ENCODE results near the gene ZIC4. TPM values are rescaled to one million over a fixed set of nuclear protein-coding genes. Genes with fewer than 3 reads are reported as not detected.

ZIC4 gene
- total RNA-seq, 2 experiments from 2014 or later = not detected

GRCh38 chr3:147397155-147397874 is 9.0 kb downstream of the ZIC4 start:
- H3K4me1 Mint-ChIP-seq = peaks cover 2% of the 10 kb centered on the region
- H3K4me3 Mint-ChIP-seq = peak overlapping the region; percentile 13
- CTCF ChIA-PET = interaction anchor here (0.5 kb wide), 1 partner anchor 718 kb away, joined by 3 read pairs; no protein-coding TSS in a partner anchor
- H3K9me3 Mint-ChIP-seq = no peaks in the 10 kb centered on the region
- no peak overlapping the region for H3K27ac Mint-ChIP-seq
- peaks cover 57% of the 10 kb centered on the region for H3K27me3 Mint-ChIP-seq
- DNase-seq = no peak
- peaks cover 3% of the 10 kb centered on the region for H3K36me3 Mint-ChIP-seq (ENCODE audit: low read depth)
- POLR2A ChIA-PET = no interaction called here

GRCh38 chr3:147396712-147397046 is 9.7 kb downstream of the ZIC4 start:
- DNase-seq = no peak
- ChIA-PET POLR2A (no interaction called here), CTCF (interaction anchor here (0.5 kb wide), 1 partner anchor 719 kb away, joined by 3 read pairs; no protein-coding TSS in a partner anchor)
- peaks cover 2% of the 10 kb centered on the region for H3K4me1 Mint-ChIP-seq
- peaks cover 58% of the 10 kb centered on the region for H3K27me3 Mint-ChIP-seq
- H3K27ac Mint-ChIP-seq = no peak overlapping the region
- no peaks in the 10 kb centered on the region for H3K9me3 Mint-ChIP-seq
- H3K4me3 Mint-ChIP-seq = no peak overlapping the region
- H3K36me3 Mint-ChIP-seq (ENCODE audit: low read depth) = peaks cover 3% of the 10 kb centered on the region

- Mint-ChIP-seq H3K36me3 (ENCODE audit: low read depth) (peaks cover 3% of the 10 kb centered on the region), H3K27me3 (peaks cover 63% of the 10 kb centered on the region), H3K9me3 (no peaks in the 10 kb centered on the region), H3K4me1 (peaks cover 2% of the 10 kb centered on the region), H3K4me3 (no peak overlapping the region), H3K27ac (no peak overlapping the region)
- ChIA-PET POLR2A (no interaction called here), CTCF (no interaction called here)
- no peak for DNase-seq
Observed at GRCh38 chr3:147395899-147396711, 10.2 kb downstream of the ZIC4 start.

- CTCF ChIA-PET = interaction anchor here (0.9 to 1.8 kb wide), 2 partner anchors 10 to 17 kb away, joined by 3 to 5 read pairs; no protein-coding TSS in a partner anchor
- Mint-ChIP-seq H3K4me1 (peaks cover 2% of the 10 kb centered on the region), H3K27ac (no peak overlapping the region), H3K27me3 (peaks cover 69% of the 10 kb centered on the region), H3K9me3 (no peaks in the 10 kb centered on the region), H3K4me3 (no peak overlapping the region), H3K36me3 (ENCODE audit: low read depth) (peaks cover 3% of the 10 kb centered on the region)
- POLR2A ChIA-PET = no interaction called here
- DNase-seq = no peak
Observed at GRCh38 chr3:147394884-147395225, 11.5 kb downstream of the ZIC4 start.

GRCh38 chr3:147393943-147394883 is 12.1 kb downstream of the ZIC4 start:
- DNase-seq = no peak
- H3K27me3 Mint-ChIP-seq = peaks cover 76% of the 10 kb centered on the region
- POLR2A ChIA-PET = no interaction called here
- no peaks in the 10 kb centered on the region for H3K9me3 Mint-ChIP-seq
- CTCF ChIA-PET = interaction anchor here (0.7 to 1.8 kb wide), 3 partner anchors 11 to 26 kb away, joined by 3 to 5 read pairs (median 3); no protein-coding TSS in a partner anchor
- peak overlapping the region; percentile 30 for H3K4me3 Mint-ChIP-seq
- no peak overlapping the region for H3K27ac Mint-ChIP-seq
- peaks cover 3% of the 10 kb centered on the region for H3K36me3 Mint-ChIP-seq (ENCODE audit: low read depth)
- H3K4me1 Mint-ChIP-seq = peaks cover 2% of the 10 kb centered on the region

- Mint-ChIP-seq H3K27me3 (peaks cover 79% of the 10 kb centered on the region), H3K9me3 (peaks cover 2% of the 10 kb centered on the region), H3K4me1 (peaks cover 2% of the 10 kb centered on the region), H3K36me3 (ENCODE audit: low read depth) (peaks cover 3% of the 10 kb centered on the region), H3K4me3 (no peak overlapping the region), H3K27ac (no peak overlapping the region)
- DNase-seq = no peak
- ChIA-PET POLR2A (no interaction called here), CTCF (interaction anchor here (0.7 to 1.8 kb wide), 3 partner anchors 11 to 27 kb away, joined by 3 to 5 read pairs (median 3); partner anchors contain the start of gene ZIC4)
Observed at GRCh38 chr3:147393261-147393942, 12.9 kb downstream of the ZIC4 start.

- H3K36me3 Mint-ChIP-seq (ENCODE audit: low read depth) = peaks cover 3% of the 10 kb centered on the region
- ChIA-PET CTCF (interaction anchor here (0.7 kb wide), 1 partner anchor 14 kb away, joined by 3 read pairs; the partner anchor contains the start of gene ZIC4), POLR2A (no interaction called here)
- peak overlapping the region; percentile 62 for H3K27ac Mint-ChIP-seq
- H3K9me3 Mint-ChIP-seq = peaks cover 2% of the 10 kb centered on the region
- H3K27me3 Mint-ChIP-seq = peaks cover 80% of the 10 kb centered on the region
- H3K4me1 Mint-ChIP-seq = peaks cover 2% of the 10 kb centered on the region
- H3K4me3 Mint-ChIP-seq = no peak overlapping the region
- DNase-seq = no peak
Observed at GRCh38 chr3:147392625-147392946, 13.8 kb downstream of the ZIC4 start.

- peaks cover 2% of the 10 kb centered on the region for H3K4me1 Mint-ChIP-seq
- H3K36me3 Mint-ChIP-seq (ENCODE audit: low read depth) = peaks cover 3% of the 10 kb centered on the region
- H3K9me3 Mint-ChIP-seq = peaks cover 2% of the 10 kb centered on the region
- CTCF ChIA-PET = no interaction called here
- POLR2A ChIA-PET = no interaction called here
- no peak for DNase-seq
- H3K4me3 Mint-ChIP-seq = no peak overlapping the region
- peak overlapping the region; percentile 25 for H3K27ac Mint-ChIP-seq
- peaks cover 80% of the 10 kb centered on the region for H3K27me3 Mint-ChIP-seq
Observed at GRCh38 chr3:147391781-147392624, 14.3 kb downstream of the ZIC4 start.

- ChIA-PET CTCF (interaction anchor here (0.5 kb wide), 1 partner anchor 452 kb away, joined by 3 read pairs; no protein-coding TSS in a partner anchor), POLR2A (interaction anchor here (0.5 kb wide), 1 partner anchor 174 kb away, joined by 3 read pairs; no protein-coding TSS in a partner anchor)
- peaks cover 3% of the 10 kb centered on the region for H3K36me3 Mint-ChIP-seq (ENCODE audit: low read depth)
- peak overlapping the region; percentile 57 for H3K27ac Mint-ChIP-seq
- H3K27me3 Mint-ChIP-seq = peaks cover 87% of the 10 kb centered on the region
- DNase-seq = no peak
- H3K4me3 Mint-ChIP-seq = no peak overlapping the region
- H3K9me3 Mint-ChIP-seq = peaks cover 2% of the 10 kb centered on the region
- H3K4me1 Mint-ChIP-seq = peaks cover 2% of the 10 kb centered on the region
Observed at GRCh38 chr3:147390589-147391569, 15.5 kb downstream of the ZIC4 start.

- POLR2A ChIA-PET = no interaction called here
- peaks cover 2% of the 10 kb centered on the region for H3K4me1 Mint-ChIP-seq
- CTCF ChIA-PET = no interaction called here
Observed at GRCh38 chr3:147389717-147390116, 16.6 kb downstream of the ZIC4 start.

More at GRCh38 chr3:147389717-147390116, 16.6 kb downstream of the ZIC4 start:
- no peak for DNase-seq
- Mint-ChIP-seq H3K36me3 (ENCODE audit: low read depth) (peaks cover 2% of the 10 kb centered on the region), H3K27me3 (peaks cover 85% of the 10 kb centered on the region), H3K9me3 (peaks cover 2% of the 10 kb centered on the region), H3K27ac (peak overlapping the region; percentile 36), H3K4me3 (peak overlapping the region; percentile 7)

All from activated CD4-positive, alpha-beta T cell treated with anti-CD3 and anti-CD28 coated beads, Interleukin-2, amount 10 ng/mL, durations not matched to agents 7 days and 5 days (primary cell).